Esophagus muscularis mucosa (tissue), 4 donors: Measurements from ENCODE around the gene WFDC5. TPM values are rescaled to one million over a fixed set of nuclear protein-coding genes. Genes with fewer than 3 reads are reported as not detected.

Experiments used
- DNase-seq: peaks from one replicate; pipeline ENCODE4 v3.0.0-alpha.2; 2017; ENCODE audit errors: extremely low spot score
- H3K27ac ChIP-seq, 4 donors: fragments of 200-600 bp; sonication (generic); replicated peaks in 1 of 4; 1 replicate in 3 of 4; 2 replicates in 1 of 4; pipeline ENCODE4 v1.5.1; 2016 to 2019; ENCODE audit warnings: mild to moderate bottlenecking in 1 of 4
- H3K27me3 ChIP-seq, 4 donors: fragments of 200-600 bp; sonication (generic); one replicate each; pipeline versions ENCODE4 v1.5.1 to v1.6.0; 2016 to 2019
- H3K36me3 ChIP-seq, 4 donors: fragments of 200-600 bp; sonication (generic); one replicate each; pipeline ENCODE4 v1.5.1; 2016 to 2019
- H3K4me1 ChIP-seq, 4 donors: fragments of 200-600 bp; sonication (generic); one replicate each; pipeline ENCODE4 v1.5.1; 2016 to 2019
- H3K4me3 ChIP-seq, 4 donors: fragments of 200-600 bp; sonication (generic); 1 replicate in 2 of 4; 2 replicates in 2 of 4; pipeline ENCODE4 v1.5.1; 2016 to 2019; ENCODE audit warnings: mild to moderate bottlenecking in 4 of 4, moderate library complexity in 1 of 4
- H3K9me3 ChIP-seq, 4 donors: fragments of 200-600 bp; sonication (generic); 1 replicate in 3 of 4; 2 replicates in 1 of 4; pipeline ENCODE4 v1.5.1; 2016 to 2019
- EP300 ChIP-seq: sonication (generic); formaldehyde crosslinking; IDR thresholded peaks from one replicate; pipeline ENCODE4 v1.6.1; 2017; ENCODE audit warnings: antibody characterized with exemption
- POLR2A ChIP-seq: fragments of 450-650 bp; IDR thresholded peaks from one replicate; pipeline ENCODE4 v1.6.1; 2017; ENCODE audit warnings: antibody characterized with exemption, moderate library complexity, mild to moderate bottlenecking, low read depth
- POLR2AphosphoS5 ChIP-seq, 2 donors: sonication (generic); formaldehyde crosslinking; IDR thresholded peaks; one replicate each; pipeline ENCODE4 v1.6.1; 2017; ENCODE audit warnings: antibody characterized with exemption in 2 of 2
- WGBS: methylation state at CpG from one replicate; pipeline ENCODE4 v1.1.5; 2018; 5-methylcytosine and 5-hydroxymethylcytosine counted together
- intact Hi-C: fragments of 100-400 bp; cut with DNase I; formaldehyde crosslinking; loops from one replicate; pipeline ENCODE4 v1.15.1; 2023
- total RNA-seq, 4 donors: library from RNA; depleted of rRNA; stranded (reverse); fragments of >200 nt; gene quantifications; one replicate each; pipeline versions ENCODE4 v1.1.0 to v1.2.1, GENCODE V29; 2016
- TF ChIP-seq, protein P1 (sequence below), 3 experiments: fragments of 200-600 bp in 2 of 3; fragments of 450-650 bp in 1 of 3; sonication (generic) in 2 of 3; IDR thresholded peaks; one replicate each; pipeline ENCODE4 v1.5.1; 2017 to 2019; ENCODE audit warnings: antibody characterized with exemption in 3 of 3, mild to moderate bottlenecking in 2 of 3, moderate library complexity in 1 of 3

The WFDC5 gene
- total RNA-seq, 4 donors from 2014 or later = not detected

- no peak overlapping the region for H3K4me3 ChIP-seq
- peaks cover 6 to 23% (median 13%) of the 10 kb centered on the region in 4 donors for H3K4me1 ChIP-seq
- TF ChIP-seq, protein P1, sequence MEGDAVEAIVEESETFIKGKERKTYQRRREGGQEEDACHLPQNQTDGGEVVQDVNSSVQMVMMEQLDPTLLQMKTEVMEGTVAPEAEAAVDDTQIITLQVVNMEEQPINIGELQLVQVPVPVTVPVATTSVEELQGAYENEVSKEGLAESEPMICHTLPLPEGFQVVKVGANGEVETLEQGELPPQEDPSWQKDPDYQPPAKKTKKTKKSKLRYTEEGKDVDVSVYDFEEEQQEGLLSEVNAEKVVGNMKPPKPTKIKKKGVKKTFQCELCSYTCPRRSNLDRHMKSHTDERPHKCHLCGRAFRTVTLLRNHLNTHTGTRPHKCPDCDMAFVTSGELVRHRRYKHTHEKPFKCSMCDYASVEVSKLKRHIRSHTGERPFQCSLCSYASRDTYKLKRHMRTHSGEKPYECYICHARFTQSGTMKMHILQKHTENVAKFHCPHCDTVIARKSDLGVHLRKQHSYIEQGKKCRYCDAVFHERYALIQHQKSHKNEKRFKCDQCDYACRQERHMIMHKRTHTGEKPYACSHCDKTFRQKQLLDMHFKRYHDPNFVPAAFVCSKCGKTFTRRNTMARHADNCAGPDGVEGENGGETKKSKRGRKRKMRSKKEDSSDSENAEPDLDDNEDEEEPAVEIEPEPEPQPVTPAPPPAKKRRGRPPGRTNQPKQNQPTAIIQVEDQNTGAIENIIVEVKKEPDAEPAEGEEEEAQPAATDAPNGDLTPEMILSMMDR (IDR thresholded peaks at IDR 0.05) = no peak
- TF ChIP-seq EP300 (no peak), POLR2AphosphoS5 (IDR thresholded peaks at IDR 0.05) (no peak)
- H3K9me3 ChIP-seq = no peaks in the 10 kb centered on the region
- DNase-seq = no peak
- H3K36me3 ChIP-seq = no peaks in the 10 kb centered on the region
- WGBS = 92% methylated on average over 2 of the region's 2 CpGs
- intact Hi-C loops = no loop called here
- H3K27me3 ChIP-seq = peaks cover 0 to 43% (median 23%) of the 10 kb centered on the region in 4 donors
- no peak overlapping the region for H3K27ac ChIP-seq
Measured at GRCh38 chr20:45094201-45094600, 20.8 kb downstream of the WFDC5 start.

- H3K4me1 ChIP-seq = peaks cover 2 to 14% (median 5%) of the 10 kb centered on the region in 4 donors
- no peak overlapping the region for H3K4me3 ChIP-seq
- no peaks in the 10 kb centered on the region for H3K36me3 ChIP-seq
- TF ChIP-seq, protein P1 (IDR thresholded peaks at IDR 0.05) = no peak
- TF ChIP-seq POLR2AphosphoS5 (IDR thresholded peaks at IDR 0.05) (no peak), POLR2A (no peak), EP300 (no peak)
- no peak for DNase-seq
- no peaks in the 10 kb centered on the region for H3K9me3 ChIP-seq
- H3K27ac ChIP-seq = no peak overlapping the region
- WGBS = 91% methylated on average over 7 of the region's 7 CpGs
- peaks cover 0 to 30% (median 16%) of the 10 kb centered on the region in 4 donors for H3K27me3 ChIP-seq
- intact Hi-C loops = no loop called here
Measured at GRCh38 chr20:45092898-45093297, 22.1 kb downstream of the WFDC5 start.

DNA sequence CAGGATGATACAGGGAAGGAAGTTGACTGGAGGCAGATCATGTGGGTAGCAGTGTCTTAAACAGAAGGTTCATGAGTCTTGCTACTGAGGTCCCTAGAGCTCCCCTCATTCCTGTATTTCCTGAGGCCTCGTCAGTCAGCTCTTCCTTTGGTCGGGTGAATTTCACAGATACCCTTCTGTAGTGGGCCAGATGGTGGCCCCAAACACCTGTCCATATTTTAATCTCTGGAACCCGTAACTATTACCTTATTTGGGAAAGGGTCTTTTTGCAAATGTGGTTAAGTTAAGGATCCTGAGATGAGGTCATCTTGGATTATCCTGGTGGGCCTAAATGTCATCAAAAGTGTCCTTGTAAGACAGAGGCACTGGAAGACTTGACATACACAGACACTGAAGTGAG, 23.6 kb downstream of the WFDC5 start:
- WGBS = 75% methylated on average over 3 of the region's 3 CpGs
- Histone ChIP-seq H3K4me3 (no peak overlapping the region), H3K27me3 (peaks cover 0 to 15% (median 3%) of the 10 kb centered on the region in 4 donors), H3K27ac (no peak overlapping the region), H3K9me3 (no peaks in the 10 kb centered on the region), H3K36me3 (peaks cover 0 to 2% (median 0%) of the 10 kb centered on the region in 4 donors), H3K4me1 (peaks cover 0 to 7% (median 0%) of the 10 kb centered on the region in 4 donors)
- DNase-seq = no peak
- intact Hi-C loops = no loop called here
- no peak for TF ChIP-seq EP300
- no peak for TF ChIP-seq POLR2AphosphoS5 (IDR thresholded peaks at IDR 0.05)
- TF ChIP-seq, protein P1 (IDR thresholded peaks at IDR 0.05) = no peak
- no peak for TF ChIP-seq POLR2A

- peaks cover 0 to 9% (median 0%) of the 10 kb centered on the region in 4 donors for H3K36me3 ChIP-seq
- peaks cover 0 to 6% (median 0%) of the 10 kb centered on the region in 4 donors for H3K27me3 ChIP-seq
- TF ChIP-seq POLR2AphosphoS5 (IDR thresholded peaks at IDR 0.05) = no peak
- no peak for TF ChIP-seq EP300
- TF ChIP-seq POLR2A = no peak
- TF ChIP-seq, protein P1 (IDR thresholded peaks at IDR 0.05) = no peak
- no peaks in the 10 kb centered on the region for H3K9me3 ChIP-seq
- no peak for DNase-seq
- peaks cover 0 to 2% (median 0%) of the 10 kb centered on the region in 4 donors for H3K4me1 ChIP-seq
- intact Hi-C loops = no loop called here
- H3K27ac ChIP-seq = no peak overlapping the region
- WGBS = 100% methylated on average over 3 of the region's 3 CpGs
- no peak overlapping the region for H3K4me3 ChIP-seq
Measured at GRCh38 chr20:45090481-45090880, 24.5 kb downstream of the WFDC5 start.

- Histone ChIP-seq H3K36me3 (peaks cover 0 to 9% (median 0%) of the 10 kb centered on the region in 4 donors), H3K4me3 (no peak overlapping the region), H3K9me3 (no peaks in the 10 kb centered on the region), H3K4me1 (no peaks in the 10 kb centered on the region), H3K27me3 (no peaks in the 10 kb centered on the region), H3K27ac (no peak overlapping the region)
- no peak for DNase-seq
- TF ChIP-seq EP300 (no peak), POLR2AphosphoS5 (IDR thresholded peaks at IDR 0.05) (no peak), POLR2A (no peak)
- TF ChIP-seq, protein P1 (IDR thresholded peaks at IDR 0.05) = no peak
- intact Hi-C loops = no loop called here
- 83% methylated on average over 7 of the region's 7 CpGs for WGBS
Measured at GRCh38 chr20:45088247-45088646, 26.7 kb downstream of the WFDC5 start.
